ENCODE measurements around the gene RETREG2.

Gene RETREG2

DNA sequence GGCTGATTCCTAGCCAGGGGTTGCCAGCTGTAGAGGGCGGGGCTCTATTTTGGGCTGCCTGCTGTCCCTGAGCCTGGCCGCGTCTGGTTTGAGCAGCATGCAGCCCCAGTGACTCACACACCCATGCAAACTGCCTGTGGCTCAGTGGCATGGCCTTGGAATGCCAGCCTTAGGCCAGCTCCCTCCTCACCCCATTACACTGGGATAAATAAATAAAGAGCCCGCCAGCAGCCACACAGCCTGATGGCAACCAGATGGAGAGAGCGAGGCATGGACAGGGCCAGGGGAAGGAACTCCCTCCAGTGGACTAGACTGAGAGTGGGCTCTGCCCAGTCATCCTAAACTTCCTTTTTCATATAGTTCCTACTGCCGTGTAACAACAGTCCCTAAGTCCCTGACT, 35.7 kb upstream of the RETREG2 start:
- TF ChIP-seq EP300 (IDR thresholded peaks at IDR 0.05; ENCODE audit: borderline replicate concordance), result no peak
- TF ChIP-seq TCF12 (IDR thresholded peaks at IDR 0.05; ENCODE audit: low read depth), result no peak
- no peak for TF ChIP-seq YY1 (IDR thresholded peaks at IDR 0.05; ENCODE audit: low read depth)

DNA sequence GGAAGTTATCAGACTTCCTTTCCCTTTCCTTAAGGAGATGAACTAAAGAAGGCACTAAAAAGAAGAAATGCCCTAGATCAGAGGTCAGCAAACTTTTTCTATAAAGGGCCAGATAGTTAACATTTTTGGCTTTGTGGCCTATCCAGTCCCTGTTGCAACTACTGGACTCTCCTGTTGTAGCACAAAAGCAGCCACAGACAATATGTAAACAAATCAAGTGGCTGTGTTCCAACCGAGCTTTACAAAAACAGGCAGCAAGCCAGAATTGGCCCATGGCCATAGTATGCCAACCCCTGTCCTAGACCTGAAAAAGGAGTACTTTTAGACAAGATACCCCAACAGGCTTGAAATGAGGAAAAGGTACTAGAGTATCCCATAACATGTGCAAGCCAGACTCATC, 28.4 kb upstream of the RETREG2 start:
- TF ChIP-seq, protein P1, sequence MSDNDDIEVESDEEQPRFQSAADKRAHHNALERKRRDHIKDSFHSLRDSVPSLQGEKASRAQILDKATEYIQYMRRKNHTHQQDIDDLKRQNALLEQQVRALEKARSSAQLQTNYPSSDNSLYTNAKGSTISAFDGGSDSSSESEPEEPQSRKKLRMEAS (IDR thresholded peaks at IDR 0.05), result no peak
- TF ChIP-seq TCF12 (IDR thresholded peaks at IDR 0.05; ENCODE audit: low read depth) (no peak), EP300 (IDR thresholded peaks at IDR 0.05; ENCODE audit: borderline replicate concordance) (no peak), NFIC (IDR thresholded peaks at IDR 0.05) (no peak), YY1 (IDR thresholded peaks at IDR 0.05; ENCODE audit: low read depth) (no peak), CREB1 (IDR thresholded peaks at IDR 0.05; ENCODE audit: low read depth) (no peak), TEAD4 (IDR thresholded peaks at IDR 0.05) (no peak), CEBPB (IDR thresholded peaks at IDR 0.05) (no peak), RAD21 (IDR thresholded peaks at IDR 0.05; ENCODE audit: low read depth) (no peak), EGR1 (IDR thresholded peaks at IDR 0.05) (no peak), FOXM1 (IDR thresholded peaks at IDR 0.05; ENCODE audit: borderline replicate concordance, low read depth) (no peak), TAF1 (IDR thresholded peaks at IDR 0.05; ENCODE audit: low read depth) (no peak), ZBTB7A (IDR thresholded peaks at IDR 0.05; ENCODE audit: low read depth) (no peak)
- TF ChIP-seq, protein P2, sequence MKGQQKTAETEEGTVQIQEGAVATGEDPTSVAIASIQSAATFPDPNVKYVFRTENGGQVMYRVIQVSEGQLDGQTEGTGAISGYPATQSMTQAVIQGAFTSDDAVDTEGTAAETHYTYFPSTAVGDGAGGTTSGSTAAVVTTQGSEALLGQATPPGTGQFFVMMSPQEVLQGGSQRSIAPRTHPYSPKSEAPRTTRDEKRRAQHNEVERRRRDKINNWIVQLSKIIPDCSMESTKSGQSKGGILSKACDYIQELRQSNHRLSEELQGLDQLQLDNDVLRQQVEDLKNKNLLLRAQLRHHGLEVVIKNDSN (IDR thresholded peaks at IDR 0.05), result no peak
- TF ChIP-seq, protein P3, sequence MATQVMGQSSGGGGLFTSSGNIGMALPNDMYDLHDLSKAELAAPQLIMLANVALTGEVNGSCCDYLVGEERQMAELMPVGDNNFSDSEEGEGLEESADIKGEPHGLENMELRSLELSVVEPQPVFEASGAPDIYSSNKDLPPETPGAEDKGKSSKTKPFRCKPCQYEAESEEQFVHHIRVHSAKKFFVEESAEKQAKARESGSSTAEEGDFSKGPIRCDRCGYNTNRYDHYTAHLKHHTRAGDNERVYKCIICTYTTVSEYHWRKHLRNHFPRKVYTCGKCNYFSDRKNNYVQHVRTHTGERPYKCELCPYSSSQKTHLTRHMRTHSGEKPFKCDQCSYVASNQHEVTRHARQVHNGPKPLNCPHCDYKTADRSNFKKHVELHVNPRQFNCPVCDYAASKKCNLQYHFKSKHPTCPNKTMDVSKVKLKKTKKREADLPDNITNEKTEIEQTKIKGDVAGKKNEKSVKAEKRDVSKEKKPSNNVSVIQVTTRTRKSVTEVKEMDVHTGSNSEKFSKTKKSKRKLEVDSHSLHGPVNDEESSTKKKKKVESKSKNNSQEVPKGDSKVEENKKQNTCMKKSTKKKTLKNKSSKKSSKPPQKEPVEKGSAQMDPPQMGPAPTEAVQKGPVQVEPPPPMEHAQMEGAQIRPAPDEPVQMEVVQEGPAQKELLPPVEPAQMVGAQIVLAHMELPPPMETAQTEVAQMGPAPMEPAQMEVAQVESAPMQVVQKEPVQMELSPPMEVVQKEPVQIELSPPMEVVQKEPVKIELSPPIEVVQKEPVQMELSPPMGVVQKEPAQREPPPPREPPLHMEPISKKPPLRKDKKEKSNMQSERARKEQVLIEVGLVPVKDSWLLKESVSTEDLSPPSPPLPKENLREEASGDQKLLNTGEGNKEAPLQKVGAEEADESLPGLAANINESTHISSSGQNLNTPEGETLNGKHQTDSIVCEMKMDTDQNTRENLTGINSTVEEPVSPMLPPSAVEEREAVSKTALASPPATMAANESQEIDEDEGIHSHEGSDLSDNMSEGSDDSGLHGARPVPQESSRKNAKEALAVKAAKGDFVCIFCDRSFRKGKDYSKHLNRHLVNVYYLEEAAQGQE (IDR thresholded peaks at IDR 0.05; ENCODE audit: low read depth), result no peak

DNA sequence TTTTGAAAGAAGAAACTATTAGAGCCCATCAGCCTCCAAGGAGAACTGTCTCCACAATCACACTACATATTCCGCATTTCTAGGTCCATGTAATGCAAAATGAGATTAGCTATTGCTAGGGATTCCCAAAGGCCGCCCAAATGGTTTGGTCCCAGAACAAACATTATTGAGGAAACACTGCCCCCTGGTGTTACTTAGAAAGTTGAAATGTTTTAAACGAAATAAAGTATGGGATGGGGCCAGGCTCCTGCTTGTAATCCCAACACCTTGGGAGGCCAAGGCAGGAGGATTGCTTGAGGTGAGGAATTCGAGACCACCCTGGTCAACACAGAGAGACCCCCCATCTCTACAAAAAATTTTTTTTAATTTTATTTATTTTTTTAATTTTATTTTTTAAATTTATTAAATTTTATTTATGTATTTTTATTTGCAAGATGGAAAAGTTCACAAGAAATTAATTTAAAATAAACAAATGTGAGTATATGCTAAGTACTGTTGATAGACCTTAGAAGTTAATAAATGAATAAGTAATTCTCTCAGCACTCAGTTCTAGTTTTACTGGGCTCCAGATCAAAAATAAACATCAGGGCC, 22.9 kb upstream of the RETREG2 start:
- TF ChIP-seq TEAD4 (IDR thresholded peaks at IDR 0.05) (no peak), RAD21 (IDR thresholded peaks at IDR 0.05; ENCODE audit: low read depth) (peak; percentile 83)

DNA sequence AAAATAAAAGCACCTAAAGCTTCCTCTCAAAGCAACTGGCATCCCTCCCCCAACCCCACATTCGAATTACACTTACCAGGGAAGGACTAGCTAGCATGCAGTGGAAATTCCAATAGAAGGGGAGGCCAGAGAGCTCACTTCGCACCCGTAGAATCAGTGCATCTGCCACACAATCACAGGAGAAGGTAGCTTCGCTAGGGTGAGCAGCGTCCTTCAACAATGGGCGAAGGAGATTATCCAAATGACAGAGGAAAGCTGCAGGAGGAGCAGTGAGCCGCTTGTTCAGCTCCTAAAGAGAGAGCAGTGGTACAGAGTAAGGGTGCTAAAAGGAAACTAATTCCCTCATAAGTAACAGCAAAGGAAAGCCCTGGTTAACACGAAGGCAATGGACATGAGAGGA, 20.7 kb upstream of the RETREG2 start:
- TF ChIP-seq CEBPB (IDR thresholded peaks at IDR 0.05), result no peak
- TF ChIP-seq NFIC (IDR thresholded peaks at IDR 0.05), result no peak
- no peak for TF ChIP-seq TEAD4 (IDR thresholded peaks at IDR 0.05)
- TF ChIP-seq FOXM1 (IDR thresholded peaks at IDR 0.05; ENCODE audit: borderline replicate concordance, low read depth), result no peak
- no peak for TF ChIP-seq CREB1 (IDR thresholded peaks at IDR 0.05; ENCODE audit: low read depth)
- TF ChIP-seq TAF1 (IDR thresholded peaks at IDR 0.05; ENCODE audit: low read depth), result no peak
- TF ChIP-seq YY1 (IDR thresholded peaks at IDR 0.05; ENCODE audit: low read depth), result no peak
- no peak for TF ChIP-seq RAD21 (IDR thresholded peaks at IDR 0.05; ENCODE audit: low read depth)

DNA sequence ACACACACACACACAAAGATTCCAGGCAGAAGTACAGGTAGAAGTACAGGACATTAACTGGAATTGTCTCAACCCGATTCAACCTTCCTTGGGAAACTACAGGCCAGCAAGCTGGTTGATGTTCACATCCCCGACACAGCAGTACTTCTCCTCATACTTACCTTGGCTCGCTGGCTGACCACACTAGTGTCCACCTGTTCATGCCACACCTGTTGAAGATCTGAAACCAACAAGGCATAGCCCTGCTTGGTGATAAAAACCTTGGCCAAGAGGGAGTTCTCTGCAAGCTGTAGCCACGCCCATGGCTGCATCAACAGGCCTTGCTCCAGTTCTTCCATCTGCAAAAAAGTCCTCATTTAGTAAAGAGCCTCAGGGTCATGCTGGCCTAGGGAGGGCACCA, 20.1 kb upstream of the RETREG2 start:
- TF ChIP-seq EP300 (IDR thresholded peaks at IDR 0.05; ENCODE audit: borderline replicate concordance) (no peak), TEAD4 (IDR thresholded peaks at IDR 0.05) (no peak)
- TF ChIP-seq, protein P3 (IDR thresholded peaks at IDR 0.05; ENCODE audit: low read depth), result no peak

DNA sequence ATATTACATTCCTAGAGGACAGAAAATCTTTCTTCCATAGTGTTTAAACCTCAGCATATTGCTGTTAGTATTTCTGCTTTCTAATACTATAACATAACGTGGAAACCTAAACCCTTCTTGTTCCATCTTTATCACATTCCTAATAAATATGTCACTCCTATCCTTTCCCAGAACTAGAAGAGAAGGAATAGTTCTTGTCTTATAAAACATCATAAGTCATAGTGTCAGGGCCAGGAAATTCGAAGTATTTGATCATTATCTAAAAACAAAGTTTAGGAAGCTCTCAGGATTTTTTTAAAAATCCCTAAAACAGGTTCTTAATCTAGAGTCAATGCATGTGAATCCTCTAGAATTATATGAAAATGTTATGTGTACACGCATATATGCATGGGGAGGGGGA, 19.5 kb upstream of the RETREG2 start:
- TF ChIP-seq, protein P2 (IDR thresholded peaks at IDR 0.05), result no peak
- TF ChIP-seq, protein P1 (IDR thresholded peaks at IDR 0.05), result no peak
- TF ChIP-seq EGR1 (IDR thresholded peaks at IDR 0.05) (no peak), CREB1 (IDR thresholded peaks at IDR 0.05; ENCODE audit: low read depth) (no peak), FOXM1 (IDR thresholded peaks at IDR 0.05; ENCODE audit: borderline replicate concordance, low read depth) (no peak), CEBPB (IDR thresholded peaks at IDR 0.05) (no peak), RAD21 (IDR thresholded peaks at IDR 0.05; ENCODE audit: low read depth) (no peak), TEAD4 (IDR thresholded peaks at IDR 0.05) (no peak), EP300 (IDR thresholded peaks at IDR 0.05; ENCODE audit: borderline replicate concordance) (no peak), TAF1 (IDR thresholded peaks at IDR 0.05; ENCODE audit: low read depth) (no peak), NFIC (IDR thresholded peaks at IDR 0.05) (no peak), TCF12 (IDR thresholded peaks at IDR 0.05; ENCODE audit: low read depth) (no peak), ZBTB7A (IDR thresholded peaks at IDR 0.05; ENCODE audit: low read depth) (no peak), YY1 (IDR thresholded peaks at IDR 0.05; ENCODE audit: low read depth) (no peak)
- TF ChIP-seq, protein P3 (IDR thresholded peaks at IDR 0.05; ENCODE audit: low read depth), result no peak
